Astrocyte (in vitro differentiated cells and primary cell): ENCODE results near the gene SLC26A9.

Source experiments
- EZH2 ChIP-seq: IDR thresholded peaks from 2 replicates; pipeline ENCODE4 v1.6.1; 2012; ENCODE audit warnings: mild to moderate bottlenecking, low read length, inconsistent platforms; ENCODE audit not compliant: insufficient read depth
- TF ChIP-seq, protein P1 (sequence below): IDR thresholded peaks from 2 replicates; pipeline ENCODE4 v1.5.1; 2011; ENCODE audit warnings: low read depth, mild to moderate bottlenecking, inconsistent platforms, low read length, moderate library complexity; ENCODE audit not compliant: insufficient read depth

DNA sequence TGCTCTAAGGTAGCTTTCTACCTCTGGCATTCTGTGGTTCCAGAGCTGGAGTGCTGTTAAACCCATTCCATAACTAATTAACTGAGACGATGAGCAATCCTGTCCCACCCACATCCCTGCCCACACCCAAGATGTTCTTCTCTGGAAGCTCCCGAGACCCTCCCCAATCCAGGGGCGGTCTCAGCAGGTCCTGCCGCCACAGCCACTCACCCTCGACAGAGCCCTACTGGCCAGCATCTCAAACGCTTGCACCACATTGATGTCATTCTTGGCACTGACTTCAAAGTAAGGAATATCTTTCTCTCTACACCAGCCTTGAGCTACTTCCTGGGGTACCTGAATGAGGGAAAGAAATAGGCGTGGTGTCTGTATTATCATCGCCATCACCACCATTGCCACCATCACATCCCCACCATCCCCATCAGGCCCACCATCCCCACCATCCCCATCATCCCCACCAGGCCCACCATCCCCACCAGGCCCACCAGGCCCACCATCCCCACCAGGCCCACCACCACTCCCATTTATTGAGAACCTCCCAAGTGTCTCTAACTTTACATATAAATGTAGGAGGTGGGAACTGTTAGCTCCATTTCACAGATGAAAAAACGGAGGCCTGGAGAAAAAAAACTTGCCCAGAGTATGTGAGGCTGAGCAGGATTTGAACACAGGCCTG lies 42.2 kb upstream of the SLC26A9 start:
- TF ChIP-seq, protein P1, sequence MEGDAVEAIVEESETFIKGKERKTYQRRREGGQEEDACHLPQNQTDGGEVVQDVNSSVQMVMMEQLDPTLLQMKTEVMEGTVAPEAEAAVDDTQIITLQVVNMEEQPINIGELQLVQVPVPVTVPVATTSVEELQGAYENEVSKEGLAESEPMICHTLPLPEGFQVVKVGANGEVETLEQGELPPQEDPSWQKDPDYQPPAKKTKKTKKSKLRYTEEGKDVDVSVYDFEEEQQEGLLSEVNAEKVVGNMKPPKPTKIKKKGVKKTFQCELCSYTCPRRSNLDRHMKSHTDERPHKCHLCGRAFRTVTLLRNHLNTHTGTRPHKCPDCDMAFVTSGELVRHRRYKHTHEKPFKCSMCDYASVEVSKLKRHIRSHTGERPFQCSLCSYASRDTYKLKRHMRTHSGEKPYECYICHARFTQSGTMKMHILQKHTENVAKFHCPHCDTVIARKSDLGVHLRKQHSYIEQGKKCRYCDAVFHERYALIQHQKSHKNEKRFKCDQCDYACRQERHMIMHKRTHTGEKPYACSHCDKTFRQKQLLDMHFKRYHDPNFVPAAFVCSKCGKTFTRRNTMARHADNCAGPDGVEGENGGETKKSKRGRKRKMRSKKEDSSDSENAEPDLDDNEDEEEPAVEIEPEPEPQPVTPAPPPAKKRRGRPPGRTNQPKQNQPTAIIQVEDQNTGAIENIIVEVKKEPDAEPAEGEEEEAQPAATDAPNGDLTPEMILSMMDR: no peak
- TF ChIP-seq EZH2: no peak
